RWPE2 (cell line): ENCODE measurements around the gene ALDH18A1.
"Not testable (repeated sequence)": the region's sequence is repeated elsewhere in the genome, so short reads cannot be mapped to it uniquely, and the experiment has no call there.

Experiments used
- ATAC-seq: fragments of 200-7000 bp; cut with Tn5 transposase; 3 replicates; pipeline ENCODE4 v1.9.1; 2021; ENCODE audit warnings: low read depth
- DNase-seq: peaks from one replicate; pipeline ENCODE4 v3.0.0-alpha.2; 2020; ENCODE audit warnings: low spot score
- H3K27ac ChIP-seq: fragments of 450-650 bp; 2 replicates; pipeline ENCODE4 v1.5.1; 2017; ENCODE audit warnings: mild to moderate bottlenecking; ENCODE audit not compliant: poor library complexity, severe bottlenecking
- H3K27me3 ChIP-seq: fragments of 250-450 bp; sonication (Bioruptor Pico); 2 replicates; pipeline ENCODE4 v1.5.1; 2021; ENCODE audit warnings: mild to moderate bottlenecking, moderate library complexity; ENCODE audit not compliant: insufficient read depth, poor library complexity, severe bottlenecking
- H3K36me3 ChIP-seq: fragments of 250-450 bp; sonication (Bioruptor Pico); 2 replicates; pipeline ENCODE4 v1.5.1; 2020; ENCODE audit warnings: low read depth, mild to moderate bottlenecking, moderate library complexity
- H3K4me1 ChIP-seq: fragments of 250-450 bp; sonication (Bioruptor Pico); 2 replicates; pipeline ENCODE4 v1.5.1; 2021; ENCODE audit warnings: mild to moderate bottlenecking, moderate library complexity; ENCODE audit not compliant: insufficient read depth, poor library complexity, severe bottlenecking
- H3K4me3 ChIP-seq: fragments of 250-450 bp; sonication (Bioruptor Pico); 2 replicates; pipeline ENCODE4 v1.5.1; 2021; ENCODE audit warnings: mild to moderate bottlenecking, moderate library complexity; ENCODE audit not compliant: severe bottlenecking
- H3K9me3 ChIP-seq: fragments of 250-450 bp; sonication (Bioruptor Pico); 2 replicates; pipeline ENCODE4 v1.5.1; 2021; ENCODE audit warnings: mild to moderate bottlenecking, moderate library complexity; ENCODE audit not compliant: severe bottlenecking
- CTCF ChIP-seq: fragments of 450-650 bp; IDR thresholded peaks from one replicate; pipeline ENCODE4 v1.5.1; 2017; ENCODE audit warnings: mild to moderate bottlenecking, moderate library complexity; ENCODE audit not compliant: poor library complexity, severe bottlenecking

ALDH18A1 gene

GRCh38 chr10:95683966-95684365, 27.5 kb upstream of the ALDH18A1 start:
- no peak overlapping the region for H3K4me3 ChIP-seq
- no peaks in the 10 kb centered on the region for H3K9me3 ChIP-seq
- ATAC-seq, result no peak
- H3K27me3 ChIP-seq, result no peaks in the 10 kb centered on the region
- TF ChIP-seq CTCF, result no peak
- peaks cover 89% of the 10 kb centered on the region for H3K36me3 ChIP-seq
- H3K27ac ChIP-seq, result no peak overlapping the region
- no peaks in the 10 kb centered on the region for H3K4me1 ChIP-seq
- DNase-seq, result no peak

GRCh38 chr10:95675403-95676116, 19.0 kb upstream of the ALDH18A1 start:
- no peak for TF ChIP-seq CTCF
- H3K9me3 ChIP-seq, result no peaks in the 10 kb centered on the region
- H3K4me3 ChIP-seq, result no peak overlapping the region
- no peak overlapping the region for H3K27ac ChIP-seq
- no peaks in the 10 kb centered on the region for H3K27me3 ChIP-seq
- DNase-seq, result no peak
- peaks cover 53% of the 10 kb centered on the region for H3K36me3 ChIP-seq
- H3K4me1 ChIP-seq, result no peaks in the 10 kb centered on the region
- no peak for ATAC-seq

- H3K4me1 ChIP-seq, result no peaks in the 10 kb centered on the region
- TF ChIP-seq CTCF, result no peak
- no peaks in the 10 kb centered on the region for H3K9me3 ChIP-seq
- no peak overlapping the region for H3K4me3 ChIP-seq
- no peak for ATAC-seq
- no peak for DNase-seq
- H3K36me3 ChIP-seq, result peaks cover 44% of the 10 kb centered on the region
- no peak overlapping the region for H3K27ac ChIP-seq
- no peaks in the 10 kb centered on the region for H3K27me3 ChIP-seq
Observed at GRCh38 chr10:95674643-95675042, 18.1 kb upstream of the ALDH18A1 start.

- ATAC-seq, H3K9me3 ChIP-seq, DNase-seq, H3K4me3 ChIP-seq, H3K4me1 ChIP-seq, H3K27ac ChIP-seq, H3K27me3 ChIP-seq: not testable (repeated sequence)
- peaks cover 30% of the 10 kb centered on the region for H3K36me3 ChIP-seq
Observed at GRCh38 chr10:95672641-95673040, 16.1 kb upstream of the ALDH18A1 start.

- no peak for TF ChIP-seq CTCF
- Histone ChIP-seq H3K4me3 (no peak overlapping the region), H3K27ac (no peak overlapping the region), H3K4me1 (no peaks in the 10 kb centered on the region), H3K36me3 (peaks cover 4% of the 10 kb centered on the region), H3K9me3 (no peaks in the 10 kb centered on the region), H3K27me3 (no peaks in the 10 kb centered on the region)
- ATAC-seq, result no peak
- DNase-seq, result no peak
Observed at GRCh38 chr10:95664543-95664942, 8.0 kb upstream of the ALDH18A1 start.
